ENCODE results near the gene GPR108.

- no peak for TF ChIP-seq CTCF (IDR thresholded peaks at IDR 0.05 in 8 of 11, conservative IDR thresholded peaks at IDR 0.05 in 3 of 11)
- no peak for TF ChIP-seq POLR2A (IDR thresholded peaks at IDR 0.05)
These were observed 3.2 kb downstream of the GPR108 start for GRCh38 chr19:6734096-6734696.

All from spleen (tissue), 7 donors.